Neural cell (in vitro differentiated cells): ENCODE measurements around the gene MAP7D1. TPM values are rescaled to one million over a fixed set of nuclear protein-coding genes. Genes with fewer than 3 reads are reported as not detected.

ENCODE experiments used
- H2AFZ ChIP-seq: fragments of 200-600, 300-800 bp; sonication (generic), shearing (Covaris generic); 2 replicates; pipeline ENCODE4 v1.6.0; 2014; ENCODE audit warnings: low read depth, mild to moderate bottlenecking, antibody characterized with exemption, low read length, moderate library complexity
- H3F3A ChIP-seq: fragments of 200-600 bp; shearing (Covaris generic); 2 replicates; pipeline ENCODE4 v1.6.1; 2016; ENCODE audit warnings: mild to moderate bottlenecking, moderate library complexity, mixed read lengths, antibody characterized with exemption, low read length; ENCODE audit not compliant: insufficient read depth, poor library complexity, severe bottlenecking
- H3K27ac ChIP-seq: fragments of 200-600, 300-800 bp; sonication (generic), shearing (Covaris generic); 2 replicates; pipeline ENCODE4 v1.5.1; 2014; ENCODE audit warnings: mild to moderate bottlenecking, low read length, moderate library complexity
- H3K27me3 ChIP-seq: fragments of 300-800, 200-600 bp; sonication (generic), shearing (Covaris generic); 2 replicates; pipeline ENCODE4 v1.6.0; 2014; ENCODE audit warnings: mild to moderate bottlenecking, low read depth, low read length, moderate library complexity; ENCODE audit not compliant: insufficient read depth
- H3K36me3 ChIP-seq: fragments of 300-800, 200-600 bp; sonication (generic), shearing (Covaris generic); 2 replicates; pipeline ENCODE4 v1.5.1; 2014; ENCODE audit warnings: mild to moderate bottlenecking, antibody characterized with exemption, low read length, moderate library complexity; ENCODE audit not compliant: insufficient read depth
- H3K4me2 ChIP-seq: fragments of 300-800, 200-600 bp; sonication (generic), shearing (Covaris generic); 2 replicates; pipeline ENCODE4 v1.6.0; 2014; ENCODE audit warnings: mild to moderate bottlenecking, low read length
- H3K4me3 ChIP-seq: fragments of 300-800, 200-600 bp; sonication (generic), shearing (Covaris generic); 2 replicates; pipeline ENCODE4 v1.5.1; 2014; ENCODE audit warnings: mild to moderate bottlenecking, low read length, moderate library complexity
- H3K79me2 ChIP-seq: fragments of 200-600 bp; shearing (Covaris generic); replicated peaks from 2 replicates; pipeline ENCODE4 v1.6.0; 2014; ENCODE audit warnings: mild to moderate bottlenecking, low read length, moderate library complexity; ENCODE audit not compliant: insufficient read depth
- H3K9ac ChIP-seq: fragments of 300-800, 200-600 bp; sonication (generic), shearing (Covaris generic); 2 replicates; pipeline ENCODE4 v1.6.1; 2016; ENCODE audit warnings: mild to moderate bottlenecking, low read length, mixed read lengths
- H3K9me2 ChIP-seq: fragments of 200-600 bp; shearing (Covaris generic); 2 replicates; pipeline ENCODE4 v1.6.1; 2016; ENCODE audit warnings: mild to moderate bottlenecking, low read length, mixed read lengths; ENCODE audit not compliant: insufficient read depth
- H3K9me3 ChIP-seq: fragments of 200-600, 300-800 bp; sonication (generic), shearing (Covaris generic); 2 replicates; pipeline ENCODE4 v1.6.1; 2016; ENCODE audit warnings: mild to moderate bottlenecking, mixed run types, low read length, moderate library complexity, mixed read lengths
- H4K20me1 ChIP-seq: fragments of 200-600 bp; shearing (Covaris generic); 2 replicates; pipeline ENCODE4 v1.6.1; 2016; ENCODE audit warnings: mild to moderate bottlenecking, mixed run types; ENCODE audit not compliant: insufficient read depth
- EP300 ChIP-seq: fragments of 450-650 bp; conservative IDR thresholded peaks from 2 replicates; pipeline ENCODE4 v1.6.1; 2014; ENCODE audit warnings: antibody characterized with exemption, mild to moderate bottlenecking, moderate library complexity; ENCODE audit not compliant: poor library complexity, severe bottlenecking
- EZH2 ChIP-seq: fragments of 200-600, 300-800 bp; shearing (Covaris generic), sonication (generic); IDR thresholded peaks from 2 replicates; pipeline ENCODE4 v1.6.1; 2014; ENCODE audit warnings: antibody characterized with exemption, low read length, borderline replicate concordance, mild to moderate bottlenecking; ENCODE audit not compliant: insufficient read depth, poor library complexity, severe bottlenecking
- MXI1 ChIP-seq: fragments of 450-650 bp; conservative IDR thresholded peaks from 2 replicates; pipeline ENCODE4 v1.6.1; 2014; ENCODE audit warnings: antibody characterized with exemption, mild to moderate bottlenecking; ENCODE audit not compliant: poor library complexity, severe bottlenecking
- POLR2AphosphoS5 ChIP-seq: IDR thresholded peaks from 2 replicates; pipeline ENCODE4 v1.6.1; 2012
- RAD21 ChIP-seq: fragments of 450-650 bp; conservative IDR thresholded peaks from 2 replicates; pipeline ENCODE4 v1.6.1; 2014; ENCODE audit warnings: antibody characterized with exemption, mild to moderate bottlenecking, moderate library complexity
- SMC3 ChIP-seq: fragments of 450-650 bp; conservative IDR thresholded peaks from 2 replicates; pipeline ENCODE4 v1.6.1; 2014; ENCODE audit warnings: antibody characterized with exemption, mild to moderate bottlenecking, moderate library complexity; ENCODE audit not compliant: poor library complexity
- TAF1 ChIP-seq: IDR thresholded peaks from 2 replicates; pipeline ENCODE4 v1.6.1; 2012; ENCODE audit warnings: low read depth
- polyA plus RNA-seq: library from polyadenylated mRNA; depleted of rRNA; stranded (reverse); fragments of >200 nt; gene quantifications from 2 replicates; pipeline ENCODE4 v1.2.3, GENCODE V29; 2014
- TF ChIP-seq, protein P1 (sequence below): IDR thresholded peaks from 2 replicates; pipeline ENCODE4 v1.6.1; 2012; ENCODE audit warnings: borderline replicate concordance
- TF ChIP-seq, protein P2 (sequence below): fragments of 450-650 bp; IDR thresholded peaks from 2 replicates; pipeline ENCODE4 v1.5.1; 2014; ENCODE audit warnings: antibody characterized with exemption, mild to moderate bottlenecking, moderate library complexity; ENCODE audit not compliant: poor library complexity, severe bottlenecking

MAP7D1 gene
- polyA plus RNA-seq, 1 donor from 2014 or later = 142 TPM

DNA sequence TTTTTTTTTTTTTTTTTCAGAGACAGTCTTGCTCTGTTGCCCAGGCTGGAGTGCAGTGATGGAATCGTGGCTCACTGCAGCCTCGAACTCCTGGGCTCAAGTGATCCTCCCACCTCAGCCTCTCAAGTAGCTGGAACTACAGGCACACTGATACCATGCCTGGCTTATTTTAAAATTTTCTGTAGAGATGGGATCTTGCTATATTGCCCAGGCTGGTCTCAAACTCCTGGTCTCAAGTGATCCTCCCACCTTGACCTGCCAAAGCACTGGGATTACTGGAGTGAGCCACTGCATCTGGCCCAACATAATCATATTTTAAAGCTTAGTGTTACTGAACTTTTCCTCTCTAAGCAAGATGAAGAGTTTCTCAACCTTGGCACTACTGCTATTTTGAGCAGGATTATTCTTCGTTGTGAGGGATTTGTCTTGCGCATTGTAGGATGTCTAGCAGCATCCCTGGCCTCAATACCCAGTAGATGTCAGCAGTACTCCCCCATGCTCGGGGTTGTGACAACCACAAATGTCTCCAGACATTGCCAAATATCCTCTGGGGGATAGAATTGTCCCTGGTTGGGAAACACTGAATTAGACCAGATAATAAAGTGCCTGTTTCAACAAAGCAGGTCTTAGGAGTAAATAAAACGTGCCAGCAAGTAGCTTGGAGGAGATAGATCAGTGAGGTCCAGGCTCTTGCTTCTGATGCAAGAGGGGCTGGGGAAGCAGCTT, 53.2 kb downstream of the MAP7D1 start:
- H3K27ac ChIP-seq = no peak overlapping the region
- no peak overlapping the region for H2AFZ ChIP-seq
- no peaks in the 10 kb centered on the region for H3K27me3 ChIP-seq
- no peaks in the 10 kb centered on the region for H3K36me3 ChIP-seq
- no peaks in the 10 kb centered on the region for H3F3A ChIP-seq
- H3K79me2 ChIP-seq = no peaks in the 10 kb centered on the region
- H3K9me2 ChIP-seq = no peaks in the 10 kb centered on the region
- TF ChIP-seq, protein P1, sequence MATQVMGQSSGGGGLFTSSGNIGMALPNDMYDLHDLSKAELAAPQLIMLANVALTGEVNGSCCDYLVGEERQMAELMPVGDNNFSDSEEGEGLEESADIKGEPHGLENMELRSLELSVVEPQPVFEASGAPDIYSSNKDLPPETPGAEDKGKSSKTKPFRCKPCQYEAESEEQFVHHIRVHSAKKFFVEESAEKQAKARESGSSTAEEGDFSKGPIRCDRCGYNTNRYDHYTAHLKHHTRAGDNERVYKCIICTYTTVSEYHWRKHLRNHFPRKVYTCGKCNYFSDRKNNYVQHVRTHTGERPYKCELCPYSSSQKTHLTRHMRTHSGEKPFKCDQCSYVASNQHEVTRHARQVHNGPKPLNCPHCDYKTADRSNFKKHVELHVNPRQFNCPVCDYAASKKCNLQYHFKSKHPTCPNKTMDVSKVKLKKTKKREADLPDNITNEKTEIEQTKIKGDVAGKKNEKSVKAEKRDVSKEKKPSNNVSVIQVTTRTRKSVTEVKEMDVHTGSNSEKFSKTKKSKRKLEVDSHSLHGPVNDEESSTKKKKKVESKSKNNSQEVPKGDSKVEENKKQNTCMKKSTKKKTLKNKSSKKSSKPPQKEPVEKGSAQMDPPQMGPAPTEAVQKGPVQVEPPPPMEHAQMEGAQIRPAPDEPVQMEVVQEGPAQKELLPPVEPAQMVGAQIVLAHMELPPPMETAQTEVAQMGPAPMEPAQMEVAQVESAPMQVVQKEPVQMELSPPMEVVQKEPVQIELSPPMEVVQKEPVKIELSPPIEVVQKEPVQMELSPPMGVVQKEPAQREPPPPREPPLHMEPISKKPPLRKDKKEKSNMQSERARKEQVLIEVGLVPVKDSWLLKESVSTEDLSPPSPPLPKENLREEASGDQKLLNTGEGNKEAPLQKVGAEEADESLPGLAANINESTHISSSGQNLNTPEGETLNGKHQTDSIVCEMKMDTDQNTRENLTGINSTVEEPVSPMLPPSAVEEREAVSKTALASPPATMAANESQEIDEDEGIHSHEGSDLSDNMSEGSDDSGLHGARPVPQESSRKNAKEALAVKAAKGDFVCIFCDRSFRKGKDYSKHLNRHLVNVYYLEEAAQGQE = no peak
- TF ChIP-seq RAD21 (no peak), SMC3 (no peak), TAF1 (no peak), POLR2AphosphoS5 (no peak), MXI1 (no peak)
- TF ChIP-seq, protein P2, sequence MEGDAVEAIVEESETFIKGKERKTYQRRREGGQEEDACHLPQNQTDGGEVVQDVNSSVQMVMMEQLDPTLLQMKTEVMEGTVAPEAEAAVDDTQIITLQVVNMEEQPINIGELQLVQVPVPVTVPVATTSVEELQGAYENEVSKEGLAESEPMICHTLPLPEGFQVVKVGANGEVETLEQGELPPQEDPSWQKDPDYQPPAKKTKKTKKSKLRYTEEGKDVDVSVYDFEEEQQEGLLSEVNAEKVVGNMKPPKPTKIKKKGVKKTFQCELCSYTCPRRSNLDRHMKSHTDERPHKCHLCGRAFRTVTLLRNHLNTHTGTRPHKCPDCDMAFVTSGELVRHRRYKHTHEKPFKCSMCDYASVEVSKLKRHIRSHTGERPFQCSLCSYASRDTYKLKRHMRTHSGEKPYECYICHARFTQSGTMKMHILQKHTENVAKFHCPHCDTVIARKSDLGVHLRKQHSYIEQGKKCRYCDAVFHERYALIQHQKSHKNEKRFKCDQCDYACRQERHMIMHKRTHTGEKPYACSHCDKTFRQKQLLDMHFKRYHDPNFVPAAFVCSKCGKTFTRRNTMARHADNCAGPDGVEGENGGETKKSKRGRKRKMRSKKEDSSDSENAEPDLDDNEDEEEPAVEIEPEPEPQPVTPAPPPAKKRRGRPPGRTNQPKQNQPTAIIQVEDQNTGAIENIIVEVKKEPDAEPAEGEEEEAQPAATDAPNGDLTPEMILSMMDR = no peak
- no peaks in the 10 kb centered on the region for H4K20me1 ChIP-seq
- H3K4me2 ChIP-seq = no peak overlapping the region
- no peak overlapping the region for H3K4me3 ChIP-seq
- no peaks in the 10 kb centered on the region for H3K9me3 ChIP-seq
- H3K9ac ChIP-seq = no peak overlapping the region

DNA sequence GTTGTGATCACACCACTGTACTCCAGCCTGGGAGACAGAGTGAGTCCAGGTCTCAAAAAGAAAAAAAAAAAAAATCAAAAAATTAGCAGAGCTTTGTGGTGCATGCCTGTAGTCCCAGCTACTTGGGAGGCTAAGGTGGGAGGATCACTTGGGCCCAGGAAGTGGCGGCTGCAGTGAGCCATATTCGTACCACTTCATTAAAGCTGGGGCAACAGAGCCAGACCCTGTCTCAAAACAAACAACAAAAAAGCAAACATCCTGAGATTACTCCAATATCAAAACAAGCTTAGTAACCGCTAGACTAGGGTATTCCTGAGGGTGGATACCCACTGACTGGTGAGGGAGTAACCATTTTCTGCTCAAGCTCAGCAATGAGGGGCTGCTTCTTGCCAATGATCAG, 55.3 kb downstream of the MAP7D1 start:
- no peak overlapping the region for H3K27ac ChIP-seq
- TF ChIP-seq MXI1 (no peak), TAF1 (no peak), SMC3 (no peak), POLR2AphosphoS5 (no peak), EZH2 (no peak), RAD21 (no peak), EP300 (no peak)
- TF ChIP-seq, protein P2 = no peak
- TF ChIP-seq, protein P1 = no peak
- H2AFZ ChIP-seq = no peak overlapping the region
- no peaks in the 10 kb centered on the region for H3K9me3 ChIP-seq
- H3K4me2 ChIP-seq = no peak overlapping the region
- H3K79me2 ChIP-seq = no peaks in the 10 kb centered on the region
- H3K36me3 ChIP-seq = no peaks in the 10 kb centered on the region
- no peaks in the 10 kb centered on the region for H4K20me1 ChIP-seq
- H3K27me3 ChIP-seq = no peaks in the 10 kb centered on the region
- H3K9me2 ChIP-seq = no peaks in the 10 kb centered on the region
- no peak overlapping the region for H3K9ac ChIP-seq
- H3F3A ChIP-seq = no peaks in the 10 kb centered on the region
- H3K4me3 ChIP-seq = no peak overlapping the region
